ENCODE data around the gene AGFG1. TPM values are rescaled to one million over a fixed set of nuclear protein-coding genes. Genes with fewer than 3 reads are reported as not detected.

Gene AGFG1
- total RNA-seq, 1 experiment from 2014 or later = 122 TPM

- Histone ChIP-seq H3K36me3 (ENCODE audit: insufficient read depth, low read length, poor library complexity, severe bottlenecking) (no peaks in the 10 kb centered on the region), H3K9me3 (ENCODE audit: low read depth, low read length, poor library complexity, severe bottlenecking) (no peaks in the 10 kb centered on the region), H3K4me3 (ENCODE audit: low read depth, low read length, poor library complexity, severe bottlenecking) (no peak overlapping the region), H3K27me3 (replicated peaks; ENCODE audit: insufficient read depth, low read depth, low read length, poor library complexity) (no peaks in the 10 kb centered on the region), H3K4me1 (ENCODE audit: insufficient read depth, low read length, poor library complexity, severe bottlenecking) (peaks cover 36% of the 10 kb centered on the region), H3K27ac (ENCODE audit: low read depth, low read length, poor library complexity, severe bottlenecking) (no peak overlapping the region)
- POLR2A ChIA-PET (ENCODE audit: low non-redundant PET) = no interaction called here
- no TSS peak for BruUV-seq (replicated peaks)
- no peak for DNase-seq (ENCODE audit: low spot score)
- TF ChIP-seq, protein P1, sequence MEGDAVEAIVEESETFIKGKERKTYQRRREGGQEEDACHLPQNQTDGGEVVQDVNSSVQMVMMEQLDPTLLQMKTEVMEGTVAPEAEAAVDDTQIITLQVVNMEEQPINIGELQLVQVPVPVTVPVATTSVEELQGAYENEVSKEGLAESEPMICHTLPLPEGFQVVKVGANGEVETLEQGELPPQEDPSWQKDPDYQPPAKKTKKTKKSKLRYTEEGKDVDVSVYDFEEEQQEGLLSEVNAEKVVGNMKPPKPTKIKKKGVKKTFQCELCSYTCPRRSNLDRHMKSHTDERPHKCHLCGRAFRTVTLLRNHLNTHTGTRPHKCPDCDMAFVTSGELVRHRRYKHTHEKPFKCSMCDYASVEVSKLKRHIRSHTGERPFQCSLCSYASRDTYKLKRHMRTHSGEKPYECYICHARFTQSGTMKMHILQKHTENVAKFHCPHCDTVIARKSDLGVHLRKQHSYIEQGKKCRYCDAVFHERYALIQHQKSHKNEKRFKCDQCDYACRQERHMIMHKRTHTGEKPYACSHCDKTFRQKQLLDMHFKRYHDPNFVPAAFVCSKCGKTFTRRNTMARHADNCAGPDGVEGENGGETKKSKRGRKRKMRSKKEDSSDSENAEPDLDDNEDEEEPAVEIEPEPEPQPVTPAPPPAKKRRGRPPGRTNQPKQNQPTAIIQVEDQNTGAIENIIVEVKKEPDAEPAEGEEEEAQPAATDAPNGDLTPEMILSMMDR (conservative IDR thresholded peaks at IDR 0.05; ENCODE audit: low read depth, low read length) = no peak
- TF ChIP-seq EZH2 (IDR thresholded peaks at IDR 0.05; ENCODE audit: borderline replicate concordance, low read depth, low read length, poor library complexity, severe bottlenecking) = no peak
- intact Hi-C loops (cut with micrococcal nuclease; ENCODE audit: unreplicated experiment) = no loop called here
- CTCF ChIA-PET = no interaction called here
Measured at GRCh38 chr2:227451655-227451992, 20.3 kb upstream of the AGFG1 start.

DNA sequence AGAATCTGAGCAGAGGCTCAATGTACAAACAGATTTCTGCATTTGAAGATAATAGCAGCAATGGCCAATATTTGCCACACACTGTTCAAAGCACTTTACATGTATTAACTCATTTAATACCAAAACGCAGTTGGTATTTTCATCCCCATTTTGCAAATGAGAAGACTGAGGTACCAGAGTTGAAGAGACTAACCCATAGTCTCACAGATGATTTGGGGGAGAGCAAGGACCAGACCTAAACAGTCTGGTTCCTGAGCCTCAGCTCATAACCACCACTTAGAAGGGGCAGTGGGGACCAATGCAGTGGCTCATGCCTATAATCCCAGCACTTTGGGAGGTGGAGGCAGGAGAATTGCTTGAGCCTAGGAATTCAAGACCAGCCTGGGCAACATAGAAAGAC lies 18.1 kb upstream of the AGFG1 start:
- TF ChIP-seq, protein P1 (conservative IDR thresholded peaks at IDR 0.05; ENCODE audit: low read depth, low read length) = no peak
- CTCF ChIA-PET = no interaction called here
- no peak for DNase-seq (ENCODE audit: low spot score)
- intact Hi-C loops (cut with micrococcal nuclease; ENCODE audit: unreplicated experiment) = no loop called here
- Histone ChIP-seq H3K36me3 (ENCODE audit: insufficient read depth, low read length, poor library complexity, severe bottlenecking) (no peaks in the 10 kb centered on the region), H3K27ac (ENCODE audit: low read depth, low read length, poor library complexity, severe bottlenecking) (no peak overlapping the region), H3K4me1 (ENCODE audit: insufficient read depth, low read length, poor library complexity, severe bottlenecking) (peaks cover 26% of the 10 kb centered on the region), H3K27me3 (replicated peaks; ENCODE audit: insufficient read depth, low read depth, low read length, poor library complexity) (no peaks in the 10 kb centered on the region), H3K9me3 (ENCODE audit: low read depth, low read length, poor library complexity, severe bottlenecking) (no peaks in the 10 kb centered on the region), H3K4me3 (ENCODE audit: low read depth, low read length, poor library complexity, severe bottlenecking) (no peak overlapping the region)
- POLR2A ChIA-PET (ENCODE audit: low non-redundant PET) = no interaction called here
- BruUV-seq (replicated peaks) = no TSS peak

GRCh38 chr2:227454323-227454860 lies 17.6 kb upstream of the AGFG1 start:
- Histone ChIP-seq H3K36me3 (ENCODE audit: insufficient read depth, low read length, poor library complexity, severe bottlenecking) (no peaks in the 10 kb centered on the region), H3K27me3 (replicated peaks; ENCODE audit: insufficient read depth, low read depth, low read length, poor library complexity) (no peaks in the 10 kb centered on the region), H3K4me3 (ENCODE audit: low read depth, low read length, poor library complexity, severe bottlenecking) (no peak overlapping the region), H3K9me3 (ENCODE audit: low read depth, low read length, poor library complexity, severe bottlenecking) (no peaks in the 10 kb centered on the region), H3K4me1 (ENCODE audit: insufficient read depth, low read length, poor library complexity, severe bottlenecking) (peaks cover 24% of the 10 kb centered on the region), H3K27ac (ENCODE audit: low read depth, low read length, poor library complexity, severe bottlenecking) (no peak overlapping the region)
- ChIA-PET POLR2A (ENCODE audit: low non-redundant PET) (no interaction called here), CTCF (interaction anchor here (0.6 kb wide), 1 partner anchor 22 kb away, joined by 5 read pairs; no protein-coding TSS in a partner anchor)
- DNase-seq (ENCODE audit: low spot score) = no peak
- TF ChIP-seq, protein P1 (conservative IDR thresholded peaks at IDR 0.05; ENCODE audit: low read depth, low read length) = no peak
- no peak for TF ChIP-seq EZH2 (IDR thresholded peaks at IDR 0.05; ENCODE audit: borderline replicate concordance, low read depth, low read length, poor library complexity, severe bottlenecking)
- no TSS peak for BruUV-seq (replicated peaks)
- intact Hi-C loops (cut with micrococcal nuclease; ENCODE audit: unreplicated experiment) = no loop called here

Measured in A673 (cell line).